ENCODE results near the gene CRYGS.
"Not testable (repeated sequence)": the region's sequence is repeated elsewhere in the genome, so short reads cannot be mapped to it uniquely, and the experiment has no call there.

The CRYGS gene

DNA sequence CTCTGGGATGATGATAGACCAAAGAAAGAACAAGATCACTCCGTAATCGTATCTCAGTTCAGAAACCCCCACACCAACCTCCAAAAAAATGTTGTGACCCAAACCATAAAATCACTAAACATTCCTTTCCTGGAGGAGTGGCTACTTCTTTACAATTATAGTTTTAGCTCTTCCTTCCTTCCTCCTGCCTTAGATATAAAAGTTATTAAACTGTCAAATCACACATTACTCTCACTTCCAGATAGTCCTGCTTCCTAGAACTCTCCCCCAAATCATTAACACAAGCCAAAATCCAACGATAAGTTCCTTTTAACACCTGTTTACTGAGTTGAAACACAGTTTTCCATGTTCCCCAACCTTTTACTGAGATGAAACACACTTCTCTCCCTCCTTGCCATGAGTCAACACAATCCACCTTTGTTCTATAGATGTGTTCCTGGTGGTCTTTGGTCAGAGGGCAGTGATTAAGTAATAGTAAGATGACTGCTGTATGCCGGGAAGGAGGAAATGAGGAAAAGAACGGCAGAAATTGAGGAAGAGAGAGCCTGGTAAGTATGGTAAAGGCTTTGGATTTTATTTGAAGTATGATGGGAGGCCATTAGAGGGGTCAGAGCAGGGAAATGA, 8.3 kb upstream of the CRYGS start:
- no peak for DNase-seq

DNA sequence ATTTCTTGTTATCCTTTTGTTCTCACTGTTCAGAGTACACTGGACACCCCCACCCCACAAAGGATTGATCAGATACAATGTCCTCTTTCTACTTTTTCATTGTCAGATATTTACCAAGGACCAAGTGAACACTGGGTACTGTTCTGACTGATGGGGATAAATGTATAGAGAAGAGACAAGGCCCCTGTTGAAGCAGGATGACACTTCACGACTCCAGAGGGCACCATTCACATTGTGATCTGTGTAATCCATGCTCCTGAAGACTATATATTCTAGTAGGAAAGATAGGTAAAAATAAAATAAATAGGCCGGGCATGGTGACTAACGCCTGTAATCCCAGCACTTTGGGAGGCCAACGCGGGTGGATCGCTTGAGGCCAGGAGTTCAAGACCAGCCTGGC, 7.2 kb upstream of the CRYGS start:
- no peak for DNase-seq

DNA sequence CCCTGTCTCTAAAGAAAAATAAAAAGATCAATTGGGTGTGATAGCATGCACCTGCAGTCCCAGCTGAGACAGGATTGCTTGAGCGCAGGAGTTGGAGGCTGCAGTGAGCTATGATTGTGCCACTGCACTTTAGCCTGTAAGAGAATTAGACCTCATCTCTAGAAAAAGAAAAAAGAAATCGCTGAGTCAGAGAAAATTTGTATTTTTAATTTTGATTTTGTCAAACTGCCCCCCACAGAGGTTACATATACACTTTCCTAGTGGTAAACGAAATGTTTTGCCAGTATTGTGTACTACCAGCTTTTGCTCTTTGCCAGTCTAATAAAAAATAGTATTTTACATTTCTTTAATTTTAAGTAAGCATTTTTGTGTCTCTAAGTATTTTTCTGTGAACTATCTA, 5.3 kb upstream of the CRYGS start:
- no peak for DNase-seq

DNA sequence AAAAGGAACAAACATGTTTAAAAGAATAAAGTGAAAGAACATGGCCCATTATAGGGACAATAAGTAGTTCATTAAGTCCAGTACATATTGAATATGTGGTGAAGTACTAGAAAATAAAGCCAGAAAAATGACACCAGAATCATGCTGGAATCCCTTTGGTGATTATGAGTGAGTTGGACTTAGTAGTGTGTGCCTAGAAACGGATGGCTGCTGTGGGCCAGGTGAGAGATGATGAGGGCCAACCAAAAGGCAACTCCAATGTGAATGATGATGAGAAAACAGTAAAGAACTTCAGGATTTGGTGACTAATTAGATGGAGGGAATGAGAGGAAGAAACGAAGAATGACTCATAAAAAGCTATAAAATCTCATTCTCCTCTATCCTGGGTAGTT, 3.3 kb downstream of the CRYGS start:
- DNase-seq = no peak

DNA sequence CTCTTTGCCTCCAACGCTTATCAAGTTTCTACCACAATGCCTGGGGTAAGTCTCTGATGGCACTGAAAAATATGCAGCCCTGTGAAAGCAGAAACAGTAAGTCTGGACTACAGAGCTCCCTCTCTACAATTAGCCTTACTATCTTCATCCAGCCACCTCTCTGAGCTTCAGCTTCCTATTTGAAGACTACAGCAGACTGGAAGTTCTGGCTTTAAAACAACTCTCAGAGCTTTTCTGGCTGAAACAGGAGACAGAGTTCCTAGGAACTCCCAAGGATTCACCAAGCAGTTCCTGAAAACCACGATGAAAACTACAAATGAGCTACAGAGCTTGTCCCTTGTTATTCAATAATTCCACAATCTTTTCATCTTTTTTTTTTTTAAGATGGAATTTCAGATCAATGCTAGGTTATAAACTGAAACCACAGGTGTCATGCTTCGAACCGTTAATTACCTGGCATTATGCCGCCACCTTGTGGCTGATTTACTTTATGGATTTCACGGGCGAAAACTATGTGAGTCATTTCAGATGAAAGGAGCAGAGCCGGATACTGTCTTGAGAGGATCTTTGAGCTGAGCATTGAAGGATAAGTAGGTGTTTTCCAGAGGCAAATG, 3.9 kb downstream of the CRYGS start:
- DNase-seq = peak; percentile 60

DNA sequence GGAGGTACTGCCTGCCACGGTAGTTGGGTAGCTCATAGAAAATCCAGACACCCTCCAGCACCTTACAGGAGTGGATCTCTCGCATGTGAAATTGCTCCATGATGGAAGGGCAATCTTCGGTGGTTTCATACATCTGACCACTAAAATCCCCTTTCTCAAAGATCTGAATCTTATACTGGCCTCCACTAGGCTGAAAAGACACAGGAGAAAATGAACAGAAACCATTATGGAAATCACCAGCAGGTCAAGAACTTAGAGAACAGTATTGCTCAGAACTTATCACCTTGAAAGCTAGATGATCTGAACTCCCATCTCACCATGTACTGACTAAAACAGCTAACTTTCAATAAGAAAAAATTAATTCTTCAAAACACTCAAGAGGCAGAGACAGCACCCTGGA, 5.4 kb downstream of the CRYGS start:
- no peak for DNase-seq

DNA sequence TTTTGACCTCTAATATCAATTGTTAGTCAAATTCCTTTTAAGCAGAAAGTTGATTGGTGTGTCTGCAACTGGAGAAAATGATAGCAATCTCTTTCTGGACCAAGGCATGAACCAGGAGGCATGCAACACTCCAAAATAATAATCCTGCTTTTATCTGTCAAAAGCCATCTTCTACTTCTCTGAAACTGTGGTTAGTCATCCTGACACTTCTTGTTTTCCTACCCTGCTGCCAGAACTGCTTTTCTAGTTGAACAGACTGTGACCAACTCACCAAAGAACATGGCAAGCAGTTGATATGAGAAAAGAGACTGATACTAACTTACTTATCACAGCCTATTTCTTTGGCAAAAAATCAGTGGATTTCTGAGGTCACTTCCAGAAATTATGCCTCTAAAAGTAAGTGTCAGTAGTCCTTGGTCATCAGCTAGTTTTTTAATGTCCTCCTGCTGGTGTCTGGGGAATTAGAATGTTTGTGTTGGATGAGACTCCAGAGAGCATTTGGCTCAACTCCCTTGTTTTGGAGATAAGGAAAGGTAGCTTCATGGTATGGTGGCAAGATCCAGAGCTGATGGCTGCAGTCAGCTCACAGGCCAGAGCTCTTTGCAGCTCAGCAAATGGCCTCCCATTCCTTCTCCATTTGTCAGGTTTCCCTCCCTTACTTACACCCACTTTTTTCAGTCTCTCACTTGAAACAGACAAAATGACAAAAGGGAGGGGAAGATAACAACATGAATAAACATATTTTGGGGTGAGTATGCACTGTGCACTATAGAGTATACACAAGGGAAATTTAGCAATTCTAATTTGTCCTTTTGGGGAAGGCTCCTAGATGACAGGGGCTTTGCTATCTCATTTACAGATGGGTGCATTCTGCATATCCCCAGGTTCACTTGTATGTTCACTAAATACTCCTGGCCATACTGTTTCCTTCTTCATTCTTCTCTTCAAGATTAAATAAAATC, 7.0 kb downstream of the CRYGS start:
- no peak for DNase-seq

GRCh38 chr3:186534113-186534669, 10.0 kb downstream of the CRYGS start:
- no peak for DNase-seq

DNA sequence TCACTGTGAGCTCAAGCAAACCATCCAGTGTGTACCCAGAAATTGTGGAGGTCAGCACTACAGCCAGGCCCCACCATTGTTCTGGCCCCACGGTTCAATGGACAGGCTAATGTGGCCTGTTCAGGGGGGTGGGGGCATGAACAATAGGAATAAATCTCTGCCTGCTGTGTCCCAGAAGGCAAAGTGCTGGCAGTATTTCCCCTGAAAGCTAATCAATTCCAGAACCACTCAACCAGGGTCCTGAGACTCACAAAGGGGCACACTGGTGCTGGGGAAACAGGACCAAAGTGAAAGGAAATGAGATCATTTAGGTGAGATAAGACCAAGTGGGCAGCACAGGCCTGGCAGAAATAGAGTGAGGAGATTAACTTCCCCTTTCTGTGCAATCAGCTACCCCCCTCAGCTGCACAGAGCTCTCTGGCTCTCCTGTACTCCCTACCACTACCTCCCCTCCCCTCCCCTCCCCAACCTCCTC, 11.5 kb downstream of the CRYGS start:
- no peak for DNase-seq

- DNase-seq = not testable (repeated sequence)
These were observed 12.5 kb downstream of the CRYGS start for GRCh38 chr3:186531694-186532093.

- no peak for DNase-seq
These were observed 13.8 kb downstream of the CRYGS start for GRCh38 chr3:186530415-186530814.

- DNase-seq = no peak
These were observed 14.8 kb downstream of the CRYGS start for GRCh38 chr3:186529201-186529999.

- no peak for DNase-seq
These were observed 17.9 kb downstream of the CRYGS start for GRCh38 chr3:186526256-186526606.

DNA sequence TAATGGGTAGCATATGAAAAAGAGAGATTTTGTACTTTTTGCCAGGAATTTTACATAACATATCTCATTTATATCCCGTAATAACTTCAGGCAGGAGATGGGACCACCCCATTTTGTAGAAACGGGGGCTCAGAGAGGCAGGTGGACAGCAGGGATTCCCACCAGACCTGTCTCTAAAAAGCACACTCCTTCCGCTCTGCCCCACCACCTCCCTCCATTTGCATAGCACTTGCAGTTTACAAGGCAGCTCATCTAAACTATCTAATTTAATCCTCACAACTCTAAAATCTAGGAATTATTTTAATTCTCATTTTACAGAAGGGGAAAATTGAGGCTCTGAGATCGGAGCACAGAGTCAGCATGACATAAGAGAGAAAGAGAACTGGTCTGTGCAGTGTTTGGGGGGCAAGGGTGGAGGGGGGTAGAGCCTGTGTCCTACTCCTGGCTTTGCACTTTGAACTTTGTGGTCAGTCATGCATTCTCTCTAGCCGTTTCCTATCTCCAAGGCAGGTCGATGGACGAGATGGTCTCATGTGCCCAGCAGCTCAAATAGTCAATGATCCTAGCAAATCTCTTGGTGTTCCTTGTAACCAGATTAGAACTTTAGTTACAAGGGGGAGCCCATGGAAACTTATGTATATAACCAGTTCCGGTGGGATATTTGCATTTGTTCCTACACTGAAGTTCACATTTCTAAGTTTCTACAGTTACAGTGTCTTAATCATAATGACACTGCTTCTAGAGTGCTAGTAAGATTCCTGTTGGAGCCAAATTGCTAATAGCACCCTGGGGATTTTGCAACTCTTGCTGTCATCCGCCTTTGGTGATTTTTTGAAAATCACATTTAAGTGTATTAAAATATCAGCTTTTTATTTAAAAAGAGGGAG, 18.6 kb downstream of the CRYGS start:
- no peak for DNase-seq

DNA sequence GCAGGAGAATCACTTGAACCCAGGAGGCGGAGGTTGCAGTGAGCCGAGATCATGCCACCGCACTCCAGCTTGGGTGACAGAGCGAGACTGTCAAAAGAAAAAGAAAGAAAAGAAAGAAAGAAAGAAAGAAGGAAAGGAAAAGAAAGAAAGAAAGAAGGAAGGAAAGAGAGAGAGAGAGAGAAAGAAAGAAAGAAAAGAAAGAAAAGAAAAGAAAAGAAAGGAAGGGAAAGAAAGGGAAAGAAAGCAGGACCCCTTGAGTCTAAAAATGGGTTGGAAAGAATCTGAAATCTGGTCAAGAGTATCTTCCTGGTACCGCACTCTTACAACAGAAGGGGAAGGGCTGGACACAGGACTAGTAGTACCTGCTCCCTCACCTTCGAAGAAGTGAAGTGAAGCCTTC, 19.6 kb downstream of the CRYGS start:
- no peak for DNase-seq

- DNase-seq = no peak
These were observed 20.7 kb downstream of the CRYGS start for GRCh38 chr3:186523434-186523833.

- no peak for DNase-seq
These were observed 21.2 kb downstream of the CRYGS start for GRCh38 chr3:186523022-186523421.

DNA sequence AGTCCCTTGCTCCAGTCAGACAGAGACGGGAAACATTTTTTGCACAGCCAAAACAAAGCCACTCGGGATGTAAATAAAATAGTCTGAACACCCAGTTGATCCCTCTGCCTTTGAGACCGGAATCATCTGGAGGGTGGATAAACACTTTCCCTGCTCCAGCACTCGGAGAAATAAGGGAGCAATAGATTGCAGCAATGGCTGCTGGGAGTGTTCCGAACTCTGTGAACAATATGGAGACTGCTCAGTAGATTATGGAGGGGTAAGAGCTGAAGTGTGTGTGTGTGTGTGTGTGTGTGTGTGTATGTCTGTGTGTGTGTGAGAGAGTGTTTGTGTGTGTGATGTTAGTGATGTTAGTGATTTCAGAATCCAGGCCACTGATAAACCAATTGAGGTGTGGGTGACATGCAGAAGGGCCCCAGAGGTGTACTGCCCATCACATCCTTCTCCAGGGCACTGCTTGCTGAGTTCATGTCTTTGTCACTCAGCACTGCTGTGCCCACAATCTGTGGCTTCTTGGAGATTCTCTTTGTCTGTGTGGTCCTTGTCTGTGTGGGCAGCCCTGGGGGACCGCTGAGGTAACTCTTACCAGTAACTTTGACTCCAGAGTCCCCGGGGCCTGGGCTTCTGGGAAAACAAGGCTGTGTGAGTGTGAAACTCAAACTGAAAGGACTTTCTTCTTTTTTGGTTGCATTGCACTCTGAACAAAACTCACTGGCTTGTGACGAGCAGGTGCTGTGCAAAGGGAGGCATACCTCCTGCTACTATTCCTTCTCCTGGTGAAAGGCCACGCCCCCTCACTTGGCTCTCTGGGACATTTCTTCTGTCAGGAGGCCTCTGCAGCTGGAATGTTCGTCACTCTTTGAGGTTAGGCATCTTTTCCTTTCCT, 23.0 kb downstream of the CRYGS start:
- DNase-seq = no peak

GRCh38 chr3:186520431-186520830, 23.7 kb downstream of the CRYGS start:
- no peak for DNase-seq

DNA sequence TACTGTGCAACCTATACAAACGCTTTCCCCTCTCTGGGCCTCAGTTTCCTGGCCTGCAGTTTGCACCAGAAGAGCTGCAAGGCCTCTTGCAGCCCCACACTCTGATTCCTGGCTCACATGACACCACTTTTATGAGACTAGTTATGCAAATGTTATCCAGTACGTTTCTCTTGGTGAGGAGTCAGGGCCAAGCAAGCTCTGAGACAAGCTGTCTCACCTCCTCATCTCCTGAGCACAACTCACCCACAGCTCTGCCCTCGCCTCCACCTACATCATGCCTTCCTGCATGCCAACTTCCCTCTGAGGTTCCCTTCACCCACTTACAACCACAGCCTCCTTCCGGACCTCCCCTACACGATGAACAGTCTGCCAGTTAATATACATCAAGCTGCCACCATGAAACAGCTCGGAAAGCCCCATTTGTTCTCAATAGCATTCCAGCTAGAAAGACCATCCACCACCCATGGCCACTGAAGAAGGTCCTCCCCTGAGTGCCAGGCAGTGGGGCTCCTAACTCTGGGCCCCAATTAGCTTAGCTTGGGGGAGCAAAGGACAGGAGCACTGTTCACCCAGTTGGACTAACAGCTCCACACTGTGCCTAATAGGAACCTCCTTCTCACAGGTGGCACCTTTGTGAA, 25.0 kb downstream of the CRYGS start:
- no peak for DNase-seq
